Measurements from ENCODE around the gene CDC34. TPM values are rescaled to one million over a fixed set of nuclear protein-coding genes. Genes with fewer than 3 reads are reported as not detected.

CDC34 gene
- total RNA-seq, 1 donor from 2014 or later = 40.0 TPM

DNA sequence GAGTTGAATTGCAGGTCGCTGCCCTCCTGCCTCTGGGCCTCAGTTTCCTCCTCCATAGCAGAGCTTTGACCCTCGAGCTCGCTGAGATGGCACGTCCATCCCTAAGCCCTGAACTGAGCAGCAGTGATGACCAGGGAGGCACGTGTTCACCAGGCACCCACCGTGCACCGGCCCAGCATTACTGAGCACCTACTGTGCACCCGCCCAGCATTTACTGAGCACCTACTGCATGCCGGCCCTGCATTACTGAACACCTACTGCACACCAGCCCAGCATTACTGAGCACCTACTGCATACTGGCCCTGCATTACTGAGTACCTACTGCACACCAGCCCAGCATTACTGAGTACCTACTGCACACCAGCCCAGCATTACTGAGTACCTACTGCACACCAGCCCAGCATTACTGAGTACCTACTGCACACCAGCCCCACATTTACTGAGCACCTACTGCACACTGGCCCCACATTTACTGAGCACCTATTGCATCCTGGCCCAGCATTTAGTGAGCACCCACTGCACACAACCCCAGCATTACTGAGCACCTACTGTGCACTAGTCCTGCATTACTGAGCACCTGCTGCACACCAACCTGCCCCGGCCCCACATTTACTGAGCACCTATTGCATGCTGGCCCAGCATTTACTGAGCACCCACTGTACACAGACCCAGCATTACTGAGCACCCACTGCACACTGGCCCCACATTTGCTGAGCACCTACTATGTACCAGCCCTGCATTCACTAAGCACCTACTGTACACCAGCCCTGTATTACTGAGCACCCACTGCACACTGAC, 18.0 kb upstream of the CDC34 start:
- DNase-seq (no peak), ATAC-seq (no peak)
- peaks cover 5% of the 10 kb centered on the region for H3K36me3 ChIP-seq
- H3K4me3 ChIP-seq = no peak overlapping the region
- intact Hi-C loops (cut with DNase I) = no loop called here
- H3K4me1 ChIP-seq = peaks cover 30% of the 10 kb centered on the region
- TF ChIP-seq, protein P1, sequence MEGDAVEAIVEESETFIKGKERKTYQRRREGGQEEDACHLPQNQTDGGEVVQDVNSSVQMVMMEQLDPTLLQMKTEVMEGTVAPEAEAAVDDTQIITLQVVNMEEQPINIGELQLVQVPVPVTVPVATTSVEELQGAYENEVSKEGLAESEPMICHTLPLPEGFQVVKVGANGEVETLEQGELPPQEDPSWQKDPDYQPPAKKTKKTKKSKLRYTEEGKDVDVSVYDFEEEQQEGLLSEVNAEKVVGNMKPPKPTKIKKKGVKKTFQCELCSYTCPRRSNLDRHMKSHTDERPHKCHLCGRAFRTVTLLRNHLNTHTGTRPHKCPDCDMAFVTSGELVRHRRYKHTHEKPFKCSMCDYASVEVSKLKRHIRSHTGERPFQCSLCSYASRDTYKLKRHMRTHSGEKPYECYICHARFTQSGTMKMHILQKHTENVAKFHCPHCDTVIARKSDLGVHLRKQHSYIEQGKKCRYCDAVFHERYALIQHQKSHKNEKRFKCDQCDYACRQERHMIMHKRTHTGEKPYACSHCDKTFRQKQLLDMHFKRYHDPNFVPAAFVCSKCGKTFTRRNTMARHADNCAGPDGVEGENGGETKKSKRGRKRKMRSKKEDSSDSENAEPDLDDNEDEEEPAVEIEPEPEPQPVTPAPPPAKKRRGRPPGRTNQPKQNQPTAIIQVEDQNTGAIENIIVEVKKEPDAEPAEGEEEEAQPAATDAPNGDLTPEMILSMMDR (IDR thresholded peaks at IDR 0.05) = no peak
- no peak overlapping the region for H3K27ac ChIP-seq
- H3K27me3 ChIP-seq (ENCODE audit: low read depth) = no peaks in the 10 kb centered on the region
- no peaks in the 10 kb centered on the region for H3K9me3 ChIP-seq

DNA sequence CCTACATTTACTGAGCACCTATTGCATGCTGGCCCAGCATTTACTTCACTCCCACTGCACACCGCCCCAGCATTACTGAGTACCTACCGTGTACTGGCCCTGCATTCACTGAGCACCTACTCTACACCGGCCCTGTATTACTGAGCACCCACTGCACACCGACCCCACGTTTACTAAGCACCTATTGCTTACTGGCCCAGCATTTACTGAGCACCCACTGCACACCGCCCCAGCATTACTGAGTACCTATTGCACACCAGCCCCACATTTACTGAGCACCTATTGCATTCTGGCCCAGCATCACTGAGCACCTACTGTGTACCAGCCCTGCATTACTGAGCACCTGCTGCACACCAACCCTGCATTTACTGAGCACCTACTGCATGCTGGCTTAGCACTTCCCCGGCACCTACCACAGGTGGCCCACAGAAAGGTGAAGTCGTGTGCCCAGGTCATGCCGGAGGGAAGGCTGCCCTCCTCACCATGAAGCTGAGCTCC, 17.3 kb upstream of the CDC34 start:
- H3K27me3 ChIP-seq (ENCODE audit: low read depth) = no peaks in the 10 kb centered on the region
- H3K27ac ChIP-seq = no peak overlapping the region
- no peaks in the 10 kb centered on the region for H3K9me3 ChIP-seq
- intact Hi-C loops (cut with DNase I) = no loop called here
- TF ChIP-seq, protein P1 (IDR thresholded peaks at IDR 0.05) = no peak
- no peak overlapping the region for H3K4me3 ChIP-seq
- peaks cover 5% of the 10 kb centered on the region for H3K36me3 ChIP-seq
- H3K4me1 ChIP-seq = peaks cover 25% of the 10 kb centered on the region
- no peak for DNase-seq
- no peak for ATAC-seq

DNA sequence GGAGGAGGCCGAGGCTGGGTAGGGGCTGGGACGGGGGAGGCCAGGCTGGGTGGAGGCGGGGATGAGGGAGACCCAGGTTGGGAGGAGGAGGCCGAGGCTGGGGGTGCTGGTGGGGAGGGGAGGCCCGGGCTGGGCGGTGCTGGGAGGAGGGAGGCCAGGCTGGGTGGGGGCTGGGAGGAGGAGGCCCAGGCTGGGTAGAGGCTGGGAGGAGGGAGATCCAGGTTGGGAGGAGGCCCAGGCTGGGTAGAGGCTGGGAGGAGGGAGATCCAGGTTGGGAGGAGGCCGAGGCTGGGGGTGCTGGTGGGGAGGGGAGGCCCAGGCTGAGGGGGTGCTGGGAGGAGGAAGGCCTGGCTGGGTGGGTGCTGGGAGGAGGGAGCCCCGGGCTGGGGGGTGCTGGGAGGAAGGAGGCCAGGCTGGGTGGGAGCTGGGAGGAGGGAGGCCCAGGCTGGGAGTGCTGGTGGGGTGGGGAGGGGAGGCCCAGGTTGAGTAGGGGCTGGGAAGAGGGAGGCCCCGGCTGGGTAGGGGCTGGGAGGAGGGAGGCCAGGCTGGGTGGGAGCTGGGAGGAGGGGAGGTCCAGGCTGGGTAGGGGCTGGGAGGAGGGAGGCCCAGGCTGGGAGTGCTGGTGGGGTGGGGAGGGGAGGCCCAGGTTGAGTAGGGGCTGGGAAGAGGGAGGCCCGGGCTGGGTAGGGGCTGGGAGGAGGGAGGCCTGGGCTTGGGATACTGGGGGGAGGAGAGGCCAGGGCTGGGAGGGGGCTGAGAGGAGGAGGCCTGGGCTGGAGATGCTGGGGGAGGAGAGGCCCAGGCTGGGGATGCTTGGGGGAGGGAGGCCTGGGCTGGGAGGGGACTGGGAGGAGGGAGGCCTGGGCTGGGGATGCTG, 13.6 kb upstream of the CDC34 start:
- Histone ChIP-seq H3K36me3 (peaks cover 5% of the 10 kb centered on the region), H3K4me3 (no peak overlapping the region), H3K9me3 (no peaks in the 10 kb centered on the region), H3K27me3 (ENCODE audit: low read depth) (no peaks in the 10 kb centered on the region), H3K4me1 (no peaks in the 10 kb centered on the region), H3K27ac (no peak overlapping the region)
- no peak for DNase-seq
- intact Hi-C loops (cut with DNase I) = no loop called here
- peak; percentile 11 to 15 for ATAC-seq
- TF ChIP-seq, protein P1 (IDR thresholded peaks at IDR 0.05) = no peak

DNA sequence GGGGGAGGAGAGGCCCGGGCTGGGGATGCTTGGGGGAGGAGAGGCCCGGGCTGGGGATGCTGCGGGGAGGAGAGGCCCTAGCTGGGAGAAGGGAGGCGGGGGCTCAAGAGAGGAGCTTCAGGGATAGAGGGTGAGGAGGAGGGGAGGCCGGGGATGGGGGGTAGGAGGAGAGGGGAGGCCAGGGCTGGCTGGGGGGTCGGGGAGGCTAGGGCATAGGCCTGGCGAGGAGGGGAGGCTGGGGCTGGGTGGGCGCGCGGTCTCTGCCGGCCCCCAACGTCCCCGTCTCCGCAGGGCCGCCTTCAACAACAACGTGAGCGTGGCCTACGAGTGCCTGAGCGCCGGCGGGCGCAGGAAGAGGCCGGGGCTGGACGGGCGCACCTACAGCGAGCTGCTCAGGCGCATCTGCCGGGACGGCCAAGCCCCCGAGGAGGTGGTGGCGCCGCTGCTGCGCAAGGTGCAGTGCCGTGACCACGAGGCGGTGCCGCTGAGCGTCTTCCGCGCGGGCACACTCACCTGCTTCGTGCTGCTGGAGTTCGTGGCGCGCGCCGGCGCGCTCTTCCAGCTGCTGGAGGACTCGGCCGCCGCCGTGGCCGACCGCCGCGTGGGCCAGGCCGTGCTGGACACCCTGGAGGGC, 12.8 kb upstream of the CDC34 start:
- no peak overlapping the region for H3K4me3 ChIP-seq
- H3K27ac ChIP-seq = no peak overlapping the region
- no peaks in the 10 kb centered on the region for H3K27me3 ChIP-seq (ENCODE audit: low read depth)
- H3K4me1 ChIP-seq = no peaks in the 10 kb centered on the region
- peaks cover 5% of the 10 kb centered on the region for H3K36me3 ChIP-seq
- DNase-seq (no peak), ATAC-seq (peak; percentile 34 to 56)
- intact Hi-C loops (cut with DNase I) = no loop called here
- TF ChIP-seq, protein P1 (IDR thresholded peaks at IDR 0.05) = no peak
- H3K9me3 ChIP-seq = no peaks in the 10 kb centered on the region

DNA sequence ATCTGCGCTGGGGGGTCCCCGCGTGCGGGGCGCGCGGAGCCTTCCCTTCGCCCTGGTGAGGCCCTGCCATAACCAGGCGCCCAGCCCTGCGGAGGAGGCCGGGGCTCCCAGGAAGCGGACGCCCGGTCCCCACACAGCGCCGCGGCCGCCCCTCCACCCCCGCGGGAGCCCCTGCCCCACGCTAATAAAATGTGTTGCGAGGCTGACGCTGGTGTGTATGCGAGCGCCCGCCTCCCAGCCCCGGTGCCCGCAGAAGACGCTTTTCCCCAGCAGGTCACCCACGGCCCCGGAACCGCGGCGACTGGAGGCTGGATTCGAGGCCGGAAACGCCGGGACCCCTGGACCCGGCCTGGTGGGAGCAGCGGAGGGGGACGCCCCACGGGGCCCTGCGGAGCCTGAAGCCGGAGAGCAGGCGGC, 12.1 kb upstream of the CDC34 start:
- peak; percentile 4 to 5 for ATAC-seq
- intact Hi-C loops (cut with DNase I) = no loop called here

More for the DNA sequence above, 12.1 kb upstream of the CDC34 start:
- no peak overlapping the region for H3K27ac ChIP-seq
- no peaks in the 10 kb centered on the region for H3K27me3 ChIP-seq (ENCODE audit: low read depth)
- TF ChIP-seq, protein P1 (IDR thresholded peaks at IDR 0.05) = no peak
- peaks cover 5% of the 10 kb centered on the region for H3K36me3 ChIP-seq
- no peak overlapping the region for H3K4me3 ChIP-seq
- no peak for DNase-seq
- H3K4me1 ChIP-seq = no peaks in the 10 kb centered on the region
- H3K9me3 ChIP-seq = no peaks in the 10 kb centered on the region

All from lower lobe of right lung (tissue), 2 donors.